NCI-H2196 treated with DMSO at 0.1 percent for 48 hours (cell line): ENCODE results near the gene DOCK8.
"Not testable (repeated sequence)": the region's sequence is repeated elsewhere in the genome, so short reads cannot be mapped to it uniquely, and the experiment has no call there.

ENCODE experiments used
- DNase-seq: peaks from one replicate; lab custom pipeline; 2025; ENCODE audit not compliant: unreplicated experiment; lab: John Stamatoyannopoulos, UW

The DOCK8 gene

DNA sequence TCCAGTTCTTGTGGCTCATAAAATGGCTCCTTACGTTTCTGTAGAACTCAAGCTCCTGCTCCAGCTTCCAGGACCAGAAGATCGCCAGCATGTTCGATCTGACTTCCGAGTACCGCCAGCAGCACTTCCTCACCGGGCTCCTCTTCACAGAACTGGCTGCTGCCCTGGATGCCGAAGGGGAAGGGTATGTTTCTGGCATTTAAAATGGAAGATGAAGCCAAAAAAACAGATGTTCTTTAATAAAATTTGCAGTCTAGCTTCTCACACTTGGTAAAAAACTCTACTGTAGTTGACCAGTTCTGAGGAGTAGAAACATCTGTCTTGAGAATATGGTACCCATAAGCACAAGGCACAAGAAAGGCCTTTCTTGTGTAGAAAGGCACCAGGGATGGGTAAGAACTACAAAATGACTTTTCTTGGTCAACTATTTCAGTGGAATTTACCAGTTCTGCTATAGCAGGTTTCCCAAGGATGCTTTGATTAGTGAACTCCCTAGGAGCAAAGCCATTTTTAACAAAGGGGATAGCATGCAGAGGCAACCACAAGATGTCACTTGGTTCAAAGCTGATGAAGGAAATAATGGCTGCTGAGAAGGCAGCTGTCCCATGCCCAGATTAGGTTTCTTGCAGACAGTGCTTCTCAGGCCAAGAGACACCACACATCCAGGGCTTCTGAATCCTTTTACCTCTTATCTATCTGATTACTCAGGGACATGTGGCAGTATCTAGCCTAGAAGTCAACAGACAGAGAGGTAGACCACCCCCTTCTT is 192.4 kb downstream of the DOCK8 start:
- DNase-seq, result peak; percentile 45

- DNase-seq, result not testable (repeated sequence)
These were observed 195.0 kb downstream of the DOCK8 start for GRCh38 chr9:409655-410054.

DNA sequence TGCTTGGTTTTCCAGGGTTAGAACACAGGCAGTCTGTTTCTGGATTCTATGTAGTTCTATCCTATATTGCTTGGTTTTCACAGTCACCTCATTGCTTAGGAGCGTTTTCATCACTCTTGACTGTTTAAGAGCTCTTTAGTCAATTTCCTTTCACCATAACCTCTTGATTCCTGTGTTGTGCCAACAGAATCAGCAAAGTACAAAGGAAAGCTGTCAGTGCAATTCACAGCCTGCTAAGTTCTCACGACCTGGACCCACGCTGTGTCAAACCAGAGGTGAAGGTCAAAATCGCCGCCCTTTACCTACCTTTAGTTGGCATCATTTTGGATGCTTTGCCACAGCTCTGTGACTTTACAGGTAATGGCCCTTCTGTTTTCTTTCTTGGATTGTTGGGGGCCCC is 199.9 kb downstream of the DOCK8 start:
- no peak for DNase-seq

- no peak for DNase-seq
These were observed 205.0 kb downstream of the DOCK8 start for GRCh38 chr9:419571-420171.

DNA sequence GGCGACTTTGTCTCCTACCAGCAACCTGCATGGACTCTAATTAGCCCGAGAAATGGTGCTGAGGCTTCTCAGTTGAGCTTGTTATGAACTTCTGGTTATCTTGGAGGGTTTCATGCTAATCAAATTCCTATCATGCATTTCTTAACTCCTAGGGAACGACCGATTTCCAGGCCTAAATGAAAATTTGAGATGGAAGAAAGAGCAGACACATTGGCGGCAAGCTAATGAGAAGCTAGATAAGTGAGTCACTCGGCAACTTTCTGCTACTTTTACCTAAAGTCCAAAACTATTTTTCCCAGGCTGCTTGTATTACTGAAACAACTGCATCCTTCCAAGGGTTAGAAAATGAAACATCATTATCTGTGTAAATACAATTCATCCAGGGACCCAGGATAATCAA is 207.2 kb downstream of the DOCK8 start:
- DNase-seq, result no peak

- DNase-seq, result no peak
These were observed 211.6 kb downstream of the DOCK8 start for GRCh38 chr9:426264-426663.

DNA sequence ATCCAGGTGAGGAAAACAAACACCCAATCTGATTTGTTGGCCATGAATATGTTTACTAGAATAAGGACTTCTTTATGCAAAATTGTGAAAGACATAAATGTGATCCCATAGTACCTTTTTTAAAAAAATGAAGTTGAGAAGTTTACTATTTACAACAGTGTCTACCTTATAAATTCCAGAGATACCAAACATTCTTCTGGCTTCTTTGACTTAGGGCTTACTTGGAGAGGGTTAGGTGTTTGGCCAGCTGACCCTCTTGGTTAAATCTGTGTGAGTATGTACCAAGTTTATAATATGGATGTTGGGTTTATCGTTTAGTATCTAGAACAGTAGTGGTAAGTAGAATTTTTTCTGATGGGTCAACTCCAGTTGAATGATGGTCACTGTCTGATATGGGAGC is 212.3 kb downstream of the DOCK8 start:
- DNase-seq, result no peak

DNA sequence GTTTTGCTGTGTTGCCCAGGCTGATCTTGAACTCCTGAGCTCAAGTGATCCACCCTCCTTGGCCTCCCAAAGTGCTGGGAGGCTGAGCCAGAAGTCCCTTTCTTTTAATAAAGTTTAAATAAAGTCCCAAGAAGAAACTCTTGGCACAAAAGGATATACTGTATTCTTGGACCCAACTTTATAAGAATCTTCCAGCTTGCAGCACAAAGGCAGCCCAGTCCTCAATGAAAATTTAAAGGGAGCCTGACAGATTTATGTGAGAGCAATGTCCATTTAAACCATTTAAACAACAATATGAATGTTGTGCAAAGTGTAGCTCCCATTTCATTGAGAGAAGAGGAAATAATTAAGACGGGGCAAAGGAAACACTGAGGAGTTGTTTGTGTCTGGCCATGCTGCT is 217.0 kb downstream of the DOCK8 start:
- DNase-seq, result no peak

- DNase-seq, result no peak
These were observed 221.8 kb downstream of the DOCK8 start for GRCh38 chr9:436482-436881.

- DNase-seq, result no peak
These were observed 222.4 kb downstream of the DOCK8 start for GRCh38 chr9:437066-437465.

- no peak for DNase-seq
These were observed 222.9 kb downstream of the DOCK8 start for GRCh38 chr9:437574-438001.

GRCh38 chr9:438066-438465 is 223.4 kb downstream of the DOCK8 start:
- DNase-seq, result no peak

- DNase-seq, result no peak
These were observed 224.5 kb downstream of the DOCK8 start for GRCh38 chr9:438961-439768.

DNA sequence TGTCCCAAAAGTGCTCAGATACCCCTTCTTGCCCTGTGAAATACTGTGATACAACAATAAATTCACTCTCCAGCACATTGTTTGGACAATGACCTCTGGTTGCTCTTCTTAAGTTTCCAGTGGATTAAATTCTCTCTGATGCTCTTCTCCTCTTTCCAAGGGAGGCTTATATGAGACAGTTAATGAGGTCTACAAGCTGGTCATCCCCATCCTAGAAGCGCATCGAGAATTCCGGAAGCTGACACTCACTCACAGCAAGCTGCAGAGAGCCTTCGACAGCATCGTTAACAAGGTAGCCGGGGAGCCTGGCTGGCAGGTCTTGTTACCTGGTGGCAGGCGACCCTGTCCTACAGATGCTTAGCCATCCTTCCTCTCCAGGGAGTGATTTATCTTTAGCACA is 226.5 kb downstream of the DOCK8 start:
- DNase-seq, result no peak

- DNase-seq, result no peak
These were observed 229.9 kb downstream of the DOCK8 start for GRCh38 chr9:444528-444927.

DNA sequence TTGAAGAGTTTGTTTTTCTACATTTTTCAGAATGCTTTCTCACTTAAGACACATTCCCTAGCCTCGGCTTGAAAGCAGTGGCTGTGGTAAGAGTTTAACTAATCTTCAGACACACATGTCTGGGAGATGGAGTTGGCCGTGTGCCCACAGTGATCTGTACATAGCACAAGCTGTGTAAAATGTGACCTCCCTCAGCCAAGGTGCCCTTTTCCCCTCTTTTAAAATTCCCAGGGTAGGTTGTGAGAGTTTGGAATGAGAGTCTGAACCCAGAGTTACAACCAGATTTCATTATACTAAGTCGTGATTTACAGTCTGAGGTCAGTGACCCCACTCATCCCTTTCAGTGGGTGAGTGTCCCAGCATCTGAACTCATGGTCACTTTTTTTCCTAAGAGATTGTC is 230.4 kb downstream of the DOCK8 start:
- DNase-seq, result no peak

DNA sequence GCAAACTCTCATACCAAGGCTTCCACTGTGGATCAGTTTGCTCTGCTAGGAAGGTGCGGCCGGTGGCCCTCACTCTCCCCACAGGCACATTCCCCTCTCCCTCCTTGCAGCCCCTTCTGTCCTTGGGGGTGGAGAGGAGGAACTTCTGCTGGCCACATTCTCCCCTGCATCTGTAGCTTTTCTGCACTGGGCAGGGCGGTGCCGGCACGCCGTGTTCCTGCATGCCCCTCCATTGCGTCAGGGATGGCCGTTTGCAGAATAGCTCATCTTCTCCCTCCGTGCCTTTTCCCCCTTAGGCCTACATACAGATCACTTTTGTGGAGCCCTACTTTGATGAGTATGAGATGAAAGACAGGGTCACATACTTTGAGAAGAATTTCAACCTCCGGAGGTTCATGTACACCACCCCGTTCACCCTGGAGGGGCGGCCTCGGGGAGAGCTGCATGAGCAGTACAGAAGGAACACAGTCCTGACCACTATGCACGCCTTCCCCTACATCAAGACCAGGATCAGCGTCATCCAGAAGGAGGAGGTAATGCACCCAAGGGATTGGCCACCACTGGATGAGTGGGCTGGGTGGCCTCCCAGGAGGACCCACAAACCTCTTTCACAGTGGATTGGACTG is 231.5 kb downstream of the DOCK8 start:
- no peak for DNase-seq

DNA sequence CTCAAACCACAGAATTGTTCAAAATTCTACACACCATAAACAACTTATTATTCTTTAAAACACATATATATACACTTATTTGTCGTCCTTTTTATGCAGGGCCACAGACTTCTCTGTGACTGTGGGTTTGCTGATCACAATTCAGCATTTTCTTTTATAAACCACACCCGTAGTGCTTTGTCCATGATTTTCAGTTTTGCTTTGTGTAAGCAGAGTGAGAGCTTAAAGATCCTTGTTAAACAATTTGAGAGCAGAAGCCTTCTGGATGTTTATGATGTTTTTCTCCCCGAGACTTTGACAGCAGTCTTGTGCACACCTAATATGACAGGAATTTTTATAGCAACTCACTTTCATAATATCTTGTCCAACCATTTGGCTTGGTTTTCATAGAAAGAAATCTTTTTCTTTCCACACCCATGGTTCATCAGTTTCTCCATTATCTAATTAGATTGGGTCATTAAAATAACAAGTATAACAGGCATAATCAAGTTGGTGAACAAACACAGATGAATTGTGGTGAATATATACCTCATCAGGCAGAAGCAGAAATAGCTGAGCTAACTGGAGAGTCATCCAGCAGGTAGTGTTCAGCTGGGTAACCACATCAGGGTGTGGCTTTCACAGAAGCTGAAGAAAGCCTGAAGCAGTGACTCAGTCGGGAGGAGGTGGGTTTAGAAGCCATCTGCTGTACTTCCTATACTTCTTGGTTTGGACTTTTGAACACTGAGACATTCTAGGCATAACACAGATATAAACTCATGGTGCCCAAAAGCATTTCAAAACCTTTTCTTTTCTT is 232.8 kb downstream of the DOCK8 start:
- no peak for DNase-seq

- no peak for DNase-seq
These were observed 235.4 kb downstream of the DOCK8 start for GRCh38 chr9:450057-450456.

- no peak for DNase-seq
These were observed 235.9 kb downstream of the DOCK8 start for GRCh38 chr9:450561-450960.

GRCh38 chr9:453832-454231 is 239.2 kb downstream of the DOCK8 start:
- DNase-seq, result no peak
